Panc1 (cell line): Measurements from ENCODE around the gene MEF2D. TPM values are rescaled to one million over a fixed set of nuclear protein-coding genes. Genes with fewer than 3 reads are reported as not detected.

Source experiments
- ATAC-seq: fragments of 200-7000 bp; cut with Tn5 transposase; 2 replicates; pipeline ENCODE4 v1.9.1; 2020; ENCODE audit warnings: mild to moderate bottlenecking, moderate library complexity
- BruUV-seq: library from RNA; stranded (reverse); fragments of 400-500 nt; replicated peaks from 2 replicates; lab custom pipeline; 2021; lab: Mats Ljungman, UMichigan
- CTCF ChIA-PET: fragments of 300-600 bp; sonication (Branson Sonifier 250); formaldehyde crosslinking; loops from one replicate; lab custom pipeline; 2022; ENCODE audit warnings: antibody characterized with exemption; lab: Charles Lee
- POLR2A ChIA-PET: fragments of 300-600 bp; sonication (Branson Sonifier 250); formaldehyde crosslinking; loops from one replicate; lab custom pipeline; 2022; ENCODE audit warnings: antibody characterized with exemption; lab: Charles Lee
- DNase-seq: peaks from one replicate; pipeline ENCODE4 v3.0.0-alpha.2; 2010; ENCODE audit warnings: low read depth, low spot score
- H3K27ac ChIP-seq: 2 replicates; pipeline ENCODE4 v1.5.1; 2011; ENCODE audit warnings: mild to moderate bottlenecking, low read length, inconsistent platforms
- H3K27me3 ChIP-seq: fragments of 200-500 bp; sonication (Bioruptor generic); 2 replicates; pipeline ENCODE4 v1.6.0; 2014; ENCODE audit warnings: low read length, inconsistent platforms; ENCODE audit not compliant: control insufficient read depth, insufficient read depth
- H3K36me3 ChIP-seq: fragments of 200-500 bp; sonication (Bioruptor generic); 2 replicates; pipeline ENCODE4 v1.5.1; 2014; ENCODE audit warnings: inconsistent platforms, mild to moderate bottlenecking, low read length, moderate library complexity; ENCODE audit not compliant: control insufficient read depth, insufficient read depth
- H3K4me1 ChIP-seq: 2 replicates; pipeline ENCODE4 v1.5.1; 2011; ENCODE audit warnings: inconsistent platforms, mild to moderate bottlenecking, low read length, moderate library complexity; ENCODE audit not compliant: control insufficient read depth, insufficient read depth
- H3K4me3 ChIP-seq, 2 experiments: 2 replicates each; pipeline ENCODE4 v1.5.1; 2011 to 2012; ENCODE audit warnings: low read depth in 2 of 2, low read length in 2 of 2, mild to moderate bottlenecking in 2 of 2, inconsistent platforms in 1 of 2, moderate library complexity in 1 of 2
- H3K9me3 ChIP-seq: fragments of 200-500 bp; sonication (Bioruptor generic); 2 replicates; pipeline ENCODE4 v1.5.1; 2014; ENCODE audit warnings: low read depth, mild to moderate bottlenecking, inconsistent platforms, low read length, moderate library complexity; ENCODE audit not compliant: control insufficient read depth, insufficient read depth
- CTCF ChIP-seq: fragments of 450-650 bp; IDR thresholded peaks from 2 replicates; pipeline ENCODE4 v1.5.1; 2017; ENCODE audit warnings: mild to moderate bottlenecking
- POLR2AphosphoS5 ChIP-seq: IDR thresholded peaks from 2 replicates; pipeline ENCODE4 v1.6.1; 2012; ENCODE audit warnings: mild to moderate bottlenecking, low read depth, low read length, moderate library complexity
- REST ChIP-seq, 2 experiments: IDR thresholded peaks; 2 replicates each; pipeline ENCODE4 v1.6.1; 2011 to 2012; ENCODE audit warnings: low read depth in 2 of 2, control low read depth in 1 of 2, low read length in 1 of 2, mild to moderate bottlenecking in 1 of 2, moderate library complexity in 1 of 2; ENCODE audit not compliant: insufficient read depth in 1 of 2
- SIN3A ChIP-seq: IDR thresholded peaks from 2 replicates; pipeline ENCODE4 v1.6.1; 2012; ENCODE audit warnings: low read depth, mild to moderate bottlenecking, low read length, moderate library complexity, borderline replicate concordance; ENCODE audit not compliant: insufficient read depth
- TCF7L2 ChIP-seq: IDR thresholded peaks from 2 replicates; pipeline ENCODE4 v1.6.1; 2011; ENCODE audit warnings: mild to moderate bottlenecking, low read depth, low read length, inconsistent platforms
- in situ Hi-C: cut with HindIII; loops from 2 replicates; pipeline ENCODE4 v1.10.0; 2016; ENCODE audit warnings: low sequenced_read_pairs, low pct_unique_long_range_greater_than_20kb
- intact Hi-C: fragments of 100-400 bp; cut with micrococcal nuclease; formaldehyde crosslinking; loops from one replicate; pipeline ENCODE4 v1.10.0; 2022; ENCODE audit not compliant: unreplicated experiment
- total RNA-seq: library from RNA; stranded (reverse); gene quantifications from one replicate; pipeline ENCODE4 v1.2.1, GENCODE V29; 2021; ENCODE audit not compliant: unreplicated experiment

Gene MEF2D
- total RNA-seq, 1 experiment from 2014 or later, result 30.9 TPM

- Histone ChIP-seq H3K4me3 (no peak overlapping the region), H3K4me1 (peaks cover 31% of the 10 kb centered on the region), H3K9me3 (no peaks in the 10 kb centered on the region), H3K36me3 (no peaks in the 10 kb centered on the region), H3K27ac (no peak overlapping the region), H3K27me3 (no peaks in the 10 kb centered on the region)
- ATAC-seq (no peak; the same call in 1 of the 2 replicates), DNase-seq (no peak)
- no TSS peak for BruUV-seq
- intact Hi-C loops (no loop called here), in situ Hi-C loops (no loop called here)
- POLR2A ChIA-PET, result no interaction called here
- CTCF ChIA-PET, result interaction anchor here (0.6 kb wide), 1 partner anchor 16 kb away, joined by 5 read pairs; no protein-coding TSS in a partner anchor
- no peak for TF ChIP-seq SIN3A
- TF ChIP-seq TCF7L2, result no peak
- TF ChIP-seq CTCF, result no peak
- TF ChIP-seq REST (IDR thresholded peaks at IDR 0.05; ENCODE audit: insufficient read depth in 1 of 2, low read depth in 2 of 2, low read length in 1 of 2), result no peak
- TF ChIP-seq POLR2AphosphoS5, result no peak
Observed at GRCh38 chr1:156488566-156489165, 11.9 kb downstream of the MEF2D start.

GRCh38 chr1:156487862-156488261 lies 12.7 kb downstream of the MEF2D start:
- peaks cover 28% of the 10 kb centered on the region for H3K4me1 ChIP-seq
- DNase-seq, result no peak
- no TSS peak for BruUV-seq
- H3K27ac ChIP-seq, result no peak overlapping the region
- intact Hi-C loops (no loop called here), in situ Hi-C loops (no loop called here)
- H3K36me3 ChIP-seq, result no peaks in the 10 kb centered on the region
- no peaks in the 10 kb centered on the region for H3K27me3 ChIP-seq
- CTCF ChIA-PET, result no interaction called here
- H3K4me3 ChIP-seq, result no peak overlapping the region
- POLR2A ChIA-PET, result no interaction called here
- H3K9me3 ChIP-seq, result no peaks in the 10 kb centered on the region
- no peak for ATAC-seq
- TF ChIP-seq TCF7L2, result no peak
- TF ChIP-seq POLR2AphosphoS5, result no peak
- no peak for TF ChIP-seq REST (IDR thresholded peaks at IDR 0.05; ENCODE audit: insufficient read depth in 1 of 2, low read depth in 2 of 2, low read length in 1 of 2)
- no peak for TF ChIP-seq SIN3A
- TF ChIP-seq CTCF, result no peak
